ENCODE measurements around the gene FCHSD2. TPM values are rescaled to one million over a fixed set of nuclear protein-coding genes. Genes with fewer than 3 reads are reported as not detected.

FCHSD2 gene
- total and polyA plus RNA-seq, 4 donors: 7.6 to 18.7 (median 9.9) TPM

- Histone ChIP-seq H3K4me3 (ENCODE audit: low read depth in 1 of 3, low read length in 3 of 3) (no peak overlapping the region), H3K27ac (ENCODE audit: low read depth in 1 of 2, low read length in 2 of 2) (no peak overlapping the region), H3K9ac (ENCODE audit: low read depth in 1 of 2, low read length in 2 of 2) (no peak overlapping the region), H3K27me3 (ENCODE audit: control insufficient read depth in 4 of 4, insufficient read depth in 4 of 4, low read length in 3 of 4) (no peaks in the 10 kb centered on the region), H3K4me1 (ENCODE audit: control insufficient read depth in 4 of 4, insufficient read depth in 4 of 4, low read length in 3 of 4) (no peaks in the 10 kb centered on the region), H3K9me3 (ENCODE audit: control insufficient read depth in 4 of 4, low read length in 3 of 4) (no peaks in the 10 kb centered on the region), H3K36me3 (ENCODE audit: control insufficient read depth in 4 of 4, insufficient read depth in 3 of 4, low read depth in 1 of 4, low read length in 3 of 4) (peaks cover 0 to 3% (median 2%) of the 10 kb centered on the region in 4 donors)
- whole genome bisulfite sequencing: 98% methylated on average over 3 of the region's 3 CpGs
- no peak for TF ChIP-seq YY1 (IDR thresholded peaks at IDR 0.05)
- no peak for TF ChIP-seq JUND (IDR thresholded peaks at IDR 0.05)
- no peak for TF ChIP-seq SP1 (IDR thresholded peaks at IDR 0.05)
- TF ChIP-seq NR2F2 (IDR thresholded peaks at IDR 0.05): no peak
- no peak for TF ChIP-seq RXRA (IDR thresholded peaks at IDR 0.05)
- TF ChIP-seq MAX (IDR thresholded peaks at IDR 0.05): no peak
- TF ChIP-seq, protein P1, sequence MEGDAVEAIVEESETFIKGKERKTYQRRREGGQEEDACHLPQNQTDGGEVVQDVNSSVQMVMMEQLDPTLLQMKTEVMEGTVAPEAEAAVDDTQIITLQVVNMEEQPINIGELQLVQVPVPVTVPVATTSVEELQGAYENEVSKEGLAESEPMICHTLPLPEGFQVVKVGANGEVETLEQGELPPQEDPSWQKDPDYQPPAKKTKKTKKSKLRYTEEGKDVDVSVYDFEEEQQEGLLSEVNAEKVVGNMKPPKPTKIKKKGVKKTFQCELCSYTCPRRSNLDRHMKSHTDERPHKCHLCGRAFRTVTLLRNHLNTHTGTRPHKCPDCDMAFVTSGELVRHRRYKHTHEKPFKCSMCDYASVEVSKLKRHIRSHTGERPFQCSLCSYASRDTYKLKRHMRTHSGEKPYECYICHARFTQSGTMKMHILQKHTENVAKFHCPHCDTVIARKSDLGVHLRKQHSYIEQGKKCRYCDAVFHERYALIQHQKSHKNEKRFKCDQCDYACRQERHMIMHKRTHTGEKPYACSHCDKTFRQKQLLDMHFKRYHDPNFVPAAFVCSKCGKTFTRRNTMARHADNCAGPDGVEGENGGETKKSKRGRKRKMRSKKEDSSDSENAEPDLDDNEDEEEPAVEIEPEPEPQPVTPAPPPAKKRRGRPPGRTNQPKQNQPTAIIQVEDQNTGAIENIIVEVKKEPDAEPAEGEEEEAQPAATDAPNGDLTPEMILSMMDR (IDR thresholded peaks at IDR 0.05; ENCODE audit: low read depth, low read length, missing input control): no peak
- no peak for TF ChIP-seq ZBTB33 (IDR thresholded peaks at IDR 0.05)
- TF ChIP-seq EGR1 (IDR thresholded peaks at IDR 0.05; ENCODE audit: low read depth in 2 of 2): no peak
- no peak for TF ChIP-seq ATF3 (IDR thresholded peaks at IDR 0.05)
- TF ChIP-seq FOXA2 (IDR thresholded peaks at IDR 0.05): no peak
- no peak for TF ChIP-seq GABPA (IDR thresholded peaks at IDR 0.05 in 1 of 2, conservative IDR thresholded peaks at IDR 0.05 in 1 of 2)
- TF ChIP-seq RAD21 (IDR thresholded peaks at IDR 0.05): no peak
- TF ChIP-seq TAF1 (conservative IDR thresholded peaks at IDR 0.05): no peak
- TF ChIP-seq HNF4G (IDR thresholded peaks at IDR 0.05): no peak
- DNase-seq (ENCODE audit: low spot score): no peak
Observed at GRCh38 chr11:72850832-72851231, 291.3 kb downstream of the FCHSD2 start.

DNA sequence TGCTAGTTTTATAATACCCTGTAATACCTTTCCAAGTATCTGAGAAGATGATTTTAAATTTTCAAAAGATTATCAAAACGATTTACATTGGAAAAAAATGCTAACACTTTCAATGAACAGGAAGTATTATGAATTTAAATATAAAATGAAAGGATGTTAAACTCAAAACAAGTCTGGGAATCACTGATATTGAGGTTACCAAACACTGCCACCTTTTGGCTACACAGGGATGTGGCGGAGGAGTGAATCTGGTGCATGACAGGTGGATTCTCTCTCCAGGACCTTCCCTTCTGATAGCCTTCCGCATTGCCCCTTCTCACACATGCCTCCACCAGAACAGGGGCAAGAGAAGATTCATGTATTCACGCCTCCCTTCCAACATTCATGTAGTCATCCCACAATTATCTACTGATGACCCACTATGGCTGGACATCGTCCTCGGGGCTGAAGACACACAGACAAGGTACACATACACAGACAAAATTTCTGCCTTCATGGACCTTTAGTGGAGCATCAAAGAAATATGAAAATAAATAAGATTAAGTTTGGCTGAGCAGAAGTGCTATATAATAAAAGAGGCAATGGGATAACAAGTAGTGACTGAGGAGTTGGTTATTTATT is 293.2 kb downstream of the FCHSD2 start:
- DNase-seq (ENCODE audit: low spot score): no peak
- Histone ChIP-seq H3K36me3 (ENCODE audit: control insufficient read depth in 4 of 4, insufficient read depth in 3 of 4, low read depth in 1 of 4, low read length in 3 of 4) (peaks cover 2 to 8% (median 3%) of the 10 kb centered on the region in 4 donors), H3K27ac (ENCODE audit: low read depth in 1 of 2, low read length in 2 of 2) (no peak overlapping the region)

More for the DNA sequence above, 293.2 kb downstream of the FCHSD2 start:
- Histone ChIP-seq H3K4me3 (ENCODE audit: low read depth in 1 of 3, low read length in 3 of 3) (no peak overlapping the region), H3K9ac (ENCODE audit: low read depth in 1 of 2, low read length in 2 of 2) (no peak overlapping the region), H3K27me3 (ENCODE audit: control insufficient read depth in 4 of 4, insufficient read depth in 4 of 4, low read length in 3 of 4) (no peaks in the 10 kb centered on the region), H3K4me1 (ENCODE audit: control insufficient read depth in 4 of 4, insufficient read depth in 4 of 4, low read length in 3 of 4) (no peaks in the 10 kb centered on the region), H3K9me3 (ENCODE audit: control insufficient read depth in 4 of 4, low read length in 3 of 4) (no peaks in the 10 kb centered on the region)
- TF ChIP-seq, protein P1 (IDR thresholded peaks at IDR 0.05; ENCODE audit: low read depth, low read length, missing input control): peak; percentile 62
- no peak for TF ChIP-seq REST (IDR thresholded peaks at IDR 0.05)
- peak; percentile 72 to 80 for TF ChIP-seq RAD21 (IDR thresholded peaks at IDR 0.05)
- TF ChIP-seq ATF3 (IDR thresholded peaks at IDR 0.05): no peak
- 75% methylated on average over 6 of the region's 6 CpGs for WGBS

Data from liver (tissue), 9 donors.